Hepatocyte (in vitro differentiated cells): ENCODE data around the gene LFNG.

ENCODE experiments used
- CTCF ChIP-seq: fragments of 200-600 bp; sonication (generic); IDR thresholded peaks from 2 replicates; pipeline ENCODE4 v1.5.1; 2016; ENCODE audit warnings: antibody characterized with exemption, mild to moderate bottlenecking; ENCODE audit not compliant: poor library complexity
- EZH2 ChIP-seq: fragments of 200-600 bp; sonication (generic); IDR thresholded peaks from 2 replicates; pipeline ENCODE4 v1.6.1; 2016; ENCODE audit warnings: antibody characterized with exemption, mild to moderate bottlenecking, borderline replicate concordance

GRCh38 chr7:2507208-2507916 lies 12.2 kb upstream of the LFNG start:
- TF ChIP-seq CTCF (no peak), EZH2 (no peak)
